GM19467 (cell line): ENCODE results near the gene PRKCD.
"Not testable (repeated sequence)": the region's sequence is repeated elsewhere in the genome, so short reads cannot be mapped to it uniquely, and the experiment has no call there.

Experiments used
- ATAC-seq: cut with Tn5 transposase; IDR thresholded peaks from one replicate; pipeline ENCODE4 v1.9.1; 2021; ENCODE audit warnings: mild to moderate bottlenecking, moderate library complexity; ENCODE audit not compliant: unreplicated experiment

The PRKCD gene

DNA sequence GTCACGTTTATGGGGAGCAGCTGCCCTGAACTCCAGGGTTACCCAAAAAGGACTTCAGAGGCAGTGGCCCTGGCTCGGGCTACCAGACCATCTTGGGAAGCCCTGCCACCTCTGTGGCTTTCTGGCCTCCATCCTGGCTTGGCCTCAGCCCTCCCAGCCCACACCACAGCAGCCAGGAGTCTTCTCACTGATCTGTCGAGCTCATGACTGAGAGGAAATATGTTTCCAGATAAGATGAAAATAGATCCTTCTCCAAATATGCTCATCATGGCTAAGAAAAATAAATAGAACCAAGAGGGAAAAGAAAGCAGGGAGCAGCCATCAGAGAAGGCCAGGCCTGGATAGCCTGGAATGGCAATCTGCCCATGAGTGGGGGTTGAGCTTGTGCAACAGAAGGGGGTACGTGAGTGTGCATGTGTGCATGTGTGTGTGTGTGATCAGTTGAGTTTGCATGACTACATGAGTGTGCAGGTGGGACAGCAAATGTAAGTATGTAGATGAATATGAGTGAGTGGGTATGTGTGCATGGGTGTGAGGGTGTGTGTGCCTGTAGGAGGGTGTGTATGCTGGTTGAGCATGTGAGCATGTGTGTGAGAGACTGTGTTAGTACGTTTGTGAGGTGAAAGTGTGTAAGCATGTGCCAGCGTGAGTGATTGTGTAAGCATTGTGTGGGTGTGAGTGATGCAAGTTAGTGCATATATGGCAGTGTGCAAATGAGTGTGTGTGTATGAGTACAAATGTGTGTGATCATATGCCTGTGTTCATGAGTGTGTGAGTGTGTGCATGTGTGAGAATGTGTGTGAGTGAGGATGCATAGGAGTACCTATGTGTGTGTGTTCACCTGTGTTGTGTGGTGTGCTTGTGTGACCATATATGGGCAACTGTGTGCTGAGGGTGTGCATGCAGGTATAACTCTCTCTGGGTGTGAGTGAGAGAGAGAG lies 20.8 kb upstream of the PRKCD start:
- no peak for ATAC-seq

DNA sequence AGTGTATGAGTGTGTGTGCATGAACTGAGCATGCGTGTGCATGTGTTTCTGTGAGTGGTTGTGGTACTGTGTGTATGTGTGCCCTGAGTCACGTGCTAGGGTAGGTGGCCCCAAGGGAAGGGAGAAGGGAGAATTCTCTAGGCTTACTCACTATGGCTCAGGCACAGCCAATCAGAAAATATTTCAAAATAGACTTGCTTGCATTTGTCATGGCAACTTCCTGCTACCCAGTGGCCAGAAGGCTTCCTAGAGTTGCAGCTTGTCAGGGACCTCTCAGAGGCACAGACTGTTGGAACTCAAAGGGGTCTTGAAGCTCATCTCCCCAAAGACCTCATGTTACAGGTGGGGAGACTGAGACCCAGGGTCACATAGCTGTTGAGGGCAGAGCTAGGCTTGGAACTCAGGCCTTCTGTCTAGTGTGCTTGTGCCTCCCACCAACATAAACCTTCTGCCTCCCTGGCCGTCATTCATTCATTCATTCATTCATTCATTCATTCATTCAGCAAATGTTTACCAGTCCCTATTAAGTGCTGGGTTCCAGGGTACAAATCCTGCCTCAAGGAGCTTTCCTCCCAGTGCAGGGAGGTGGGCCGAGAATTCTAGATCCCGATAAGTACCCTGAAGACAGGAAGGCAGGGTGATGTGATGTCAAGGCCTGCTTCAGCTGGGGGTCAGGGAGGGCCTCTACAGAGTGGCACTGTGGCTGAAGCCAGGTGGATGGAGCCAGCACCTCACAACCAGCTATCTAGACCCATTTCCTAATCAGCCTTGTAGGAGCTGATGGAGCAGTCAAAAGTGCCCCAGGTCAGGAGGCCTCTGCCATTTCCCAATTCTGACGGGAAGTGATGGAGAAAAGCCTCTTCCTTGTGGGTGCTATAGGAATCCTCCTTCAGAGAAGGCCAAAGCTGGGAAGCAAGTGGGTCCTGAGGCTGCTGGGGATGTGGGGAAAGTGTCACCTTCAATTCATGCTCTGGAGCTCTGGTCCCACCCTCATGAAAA lies 19.9 kb upstream of the PRKCD start:
- ATAC-seq = no peak

DNA sequence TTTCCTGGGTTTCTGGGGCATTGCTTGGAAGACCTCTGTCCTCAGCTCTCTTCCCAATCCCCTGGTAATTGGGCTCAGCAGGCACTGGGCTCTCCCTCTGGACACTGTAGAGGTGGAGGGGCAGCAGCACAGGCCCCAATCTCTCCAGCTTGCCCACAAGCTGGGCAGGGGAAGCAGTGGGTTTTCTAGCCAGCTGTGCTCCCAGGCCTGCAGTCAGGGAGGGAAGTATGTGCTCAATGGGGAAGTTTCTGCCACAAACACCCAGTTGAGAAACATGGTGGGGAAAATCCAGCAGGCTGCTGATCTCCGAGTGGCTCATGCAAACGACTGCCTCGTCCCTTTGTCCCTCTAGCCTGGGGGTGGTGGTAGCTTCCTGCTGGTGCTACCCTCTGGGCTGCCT lies 18.0 kb upstream of the PRKCD start:
- ATAC-seq = no peak

DNA sequence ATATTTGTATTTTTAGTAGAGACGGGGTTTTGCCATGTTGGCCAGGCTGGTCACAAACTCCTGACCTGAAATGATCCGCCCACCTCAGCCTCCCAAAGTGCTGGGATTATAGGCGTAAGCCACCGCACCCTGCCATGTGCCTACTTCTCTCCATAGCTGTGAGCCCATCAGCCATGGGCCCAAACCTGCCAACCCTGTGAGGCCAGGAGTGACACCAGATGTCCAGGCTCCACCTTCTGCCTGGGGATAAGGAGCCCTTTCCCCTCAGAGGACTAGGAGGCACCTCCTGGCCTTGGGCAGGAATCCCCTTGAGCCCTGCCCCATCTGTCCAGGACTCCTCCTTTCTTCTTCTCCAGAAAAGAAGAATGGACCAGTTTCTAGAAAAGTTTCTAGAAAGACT lies 16.6 kb upstream of the PRKCD start:
- no peak for ATAC-seq

DNA sequence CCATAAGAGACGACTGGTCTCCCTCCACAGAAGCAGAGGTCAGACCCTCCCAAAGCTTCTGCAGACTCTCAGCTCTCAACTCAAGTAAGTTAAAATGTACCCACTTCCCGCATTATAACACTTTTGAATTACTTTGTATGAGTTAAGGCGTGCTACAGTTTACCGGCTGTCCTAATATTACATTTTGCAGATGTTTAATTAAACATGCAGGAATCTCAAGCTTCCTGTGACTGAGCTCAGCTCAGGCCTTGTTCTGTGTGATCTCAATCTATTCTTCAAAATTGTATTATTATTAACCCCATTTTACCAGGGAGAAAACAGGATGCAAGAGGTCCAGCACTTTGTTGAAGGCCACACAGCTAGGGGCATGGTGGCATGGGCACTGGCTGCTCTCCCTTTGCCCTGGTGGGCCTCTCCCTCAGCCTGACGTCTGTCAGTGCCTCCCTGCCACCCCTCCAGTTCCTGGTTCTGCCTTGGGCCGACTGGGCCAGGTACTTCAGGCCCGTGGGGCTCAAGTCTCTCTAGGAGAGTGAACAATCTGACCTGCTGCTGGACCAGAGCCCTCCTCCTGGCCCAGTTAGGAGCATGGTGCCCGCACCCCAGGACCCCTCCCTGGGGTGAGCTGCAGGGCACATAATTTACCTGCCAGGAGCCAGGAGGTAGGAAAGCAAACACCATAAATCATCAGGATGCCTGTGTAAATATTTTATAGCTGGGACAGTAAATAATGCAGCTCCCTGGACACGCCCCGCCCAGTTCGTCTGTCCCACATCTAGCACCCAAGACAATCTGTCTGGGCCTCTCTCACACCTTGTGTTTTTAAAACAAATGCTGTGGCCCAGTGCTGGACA lies 15.9 kb upstream of the PRKCD start:
- ATAC-seq = no peak

DNA sequence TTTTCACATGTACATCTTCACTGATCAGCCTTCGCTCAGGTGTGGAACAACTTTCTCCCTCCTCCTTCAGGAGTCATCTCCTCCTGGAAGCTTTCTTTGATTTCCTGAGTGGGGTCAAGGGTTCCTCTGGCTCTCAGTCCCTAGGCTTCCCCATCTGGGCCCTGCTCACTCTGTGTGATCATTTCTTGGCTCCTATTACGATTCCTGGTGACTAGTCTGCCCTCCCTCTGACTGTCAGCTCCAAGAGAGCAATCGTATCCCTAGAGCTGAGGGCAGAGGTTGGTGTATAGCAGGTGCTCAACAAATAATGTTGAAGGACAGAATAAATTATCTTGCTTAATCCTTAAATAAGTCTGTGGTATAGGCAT lies 15.3 kb upstream of the PRKCD start:
- no peak for ATAC-seq

DNA sequence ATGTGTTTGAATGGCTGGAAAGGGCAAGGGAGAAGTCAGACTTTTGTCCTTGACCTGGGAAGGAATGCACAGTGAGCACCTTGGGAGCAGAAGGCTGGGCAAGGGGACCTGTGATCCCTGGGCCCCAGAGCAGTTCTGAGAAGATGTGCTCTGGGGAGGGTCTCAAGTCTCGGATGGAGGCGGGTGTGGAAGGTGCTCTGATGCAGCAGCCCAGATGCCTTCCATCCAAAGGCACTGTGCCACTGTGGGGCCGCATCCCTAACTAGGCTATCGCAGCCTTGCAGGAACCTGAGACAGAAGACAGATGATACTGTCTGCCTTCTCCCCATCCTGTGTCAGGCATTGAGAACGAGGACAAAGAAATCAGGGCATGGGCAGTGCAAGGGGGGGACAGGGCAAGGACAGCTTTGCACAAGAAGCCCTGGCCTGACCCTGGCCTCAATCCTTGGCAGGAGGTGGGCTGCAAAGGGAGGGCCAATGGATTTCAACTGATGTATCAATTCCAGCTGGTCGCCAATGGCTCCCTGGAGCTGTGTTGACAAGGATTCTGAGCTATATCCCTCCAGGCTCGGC lies 14.6 kb upstream of the PRKCD start:
- no peak for ATAC-seq

DNA sequence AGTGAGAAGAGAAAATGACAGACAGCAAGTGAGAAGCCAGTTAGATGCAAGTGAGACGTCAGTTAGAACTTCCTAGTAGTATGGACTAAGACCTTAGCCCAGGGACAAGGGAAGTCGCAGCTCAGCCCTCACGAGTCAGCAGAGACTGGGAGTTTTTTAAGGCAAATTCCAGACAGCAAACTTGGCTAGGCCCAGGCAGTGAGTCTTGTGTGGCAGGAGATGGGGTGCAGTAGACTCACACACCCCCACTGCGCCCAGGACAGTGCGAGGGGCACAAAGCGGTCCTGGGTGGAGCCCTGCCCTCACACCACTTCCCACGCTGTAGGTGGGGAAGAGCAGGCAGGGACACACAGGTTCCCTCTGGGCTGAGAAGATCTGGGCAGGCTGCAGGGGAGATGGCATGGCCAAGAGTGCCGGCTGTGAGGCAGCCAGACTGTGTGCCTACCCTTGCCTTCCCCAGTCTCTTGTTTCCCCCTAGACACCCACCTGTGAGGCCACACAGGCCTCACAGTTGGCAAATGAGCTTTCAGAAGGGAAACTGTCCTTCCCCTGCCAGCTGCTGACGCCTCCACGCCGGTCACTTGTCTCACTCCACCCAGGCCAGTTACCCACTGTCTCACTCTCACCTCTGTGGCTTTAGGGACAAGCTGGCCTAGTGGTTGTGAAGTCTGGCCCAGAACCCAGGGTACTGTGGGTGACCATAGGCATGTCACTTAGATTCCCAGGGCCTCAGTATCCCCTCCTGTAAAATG lies 13.7 kb upstream of the PRKCD start:
- ATAC-seq = no peak

DNA sequence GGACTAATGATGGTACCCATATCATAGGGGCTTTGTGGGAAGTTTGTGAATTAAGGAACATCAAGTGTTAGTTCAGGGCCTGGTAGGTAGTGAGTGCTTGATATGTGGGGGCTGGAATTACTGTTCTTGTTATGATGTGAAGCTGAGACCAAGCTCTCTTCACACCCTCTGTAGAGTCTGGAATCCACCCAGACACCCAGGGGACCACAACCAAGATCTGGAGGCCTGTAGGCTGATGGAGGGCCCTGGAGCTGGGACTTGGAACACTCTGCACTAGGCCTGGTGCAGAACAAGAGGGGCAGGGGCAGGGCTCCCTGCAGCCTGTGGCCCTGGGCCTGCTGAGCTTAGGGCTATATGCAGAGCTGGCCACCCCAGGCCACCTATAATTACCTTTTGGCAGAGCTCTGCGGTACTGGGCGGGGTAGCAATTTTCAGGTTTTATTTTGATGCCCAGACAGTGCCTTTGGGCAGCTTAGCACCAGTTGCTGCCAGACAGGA lies 13.1 kb upstream of the PRKCD start:
- ATAC-seq = no peak

DNA sequence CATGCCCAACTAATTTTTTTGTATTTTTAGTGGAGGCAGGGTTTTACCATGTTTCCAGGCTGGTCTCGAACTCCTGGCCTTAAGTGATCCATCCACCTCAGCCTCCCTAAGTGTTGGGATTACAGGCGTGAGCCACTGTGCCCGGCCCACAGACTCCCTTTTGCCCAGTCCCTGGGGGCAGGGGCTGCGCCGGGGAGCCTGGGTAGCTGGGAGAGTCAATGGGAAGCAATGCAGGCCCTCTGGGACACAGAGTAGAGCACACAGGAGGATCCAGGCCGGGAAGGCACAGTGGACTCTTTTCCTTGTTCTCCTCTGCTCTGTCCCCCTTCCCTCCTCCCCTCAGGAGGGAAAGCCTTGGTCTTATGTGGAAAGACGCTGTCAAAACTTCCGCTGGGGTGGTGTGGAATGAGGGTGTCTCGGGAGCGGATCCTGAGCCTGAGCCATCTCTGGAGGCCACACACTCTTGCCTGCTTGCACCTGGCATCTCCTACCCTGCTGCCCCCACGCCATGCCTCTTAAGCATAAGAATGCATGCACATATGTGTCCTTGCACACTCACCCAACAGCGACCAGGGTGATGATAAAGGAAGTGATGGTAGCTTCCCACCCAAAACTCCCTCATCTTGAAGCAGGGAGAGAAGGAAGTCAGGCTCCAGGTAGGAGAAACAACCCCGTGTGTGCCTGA lies 11.9 kb upstream of the PRKCD start:
- ATAC-seq = no peak

DNA sequence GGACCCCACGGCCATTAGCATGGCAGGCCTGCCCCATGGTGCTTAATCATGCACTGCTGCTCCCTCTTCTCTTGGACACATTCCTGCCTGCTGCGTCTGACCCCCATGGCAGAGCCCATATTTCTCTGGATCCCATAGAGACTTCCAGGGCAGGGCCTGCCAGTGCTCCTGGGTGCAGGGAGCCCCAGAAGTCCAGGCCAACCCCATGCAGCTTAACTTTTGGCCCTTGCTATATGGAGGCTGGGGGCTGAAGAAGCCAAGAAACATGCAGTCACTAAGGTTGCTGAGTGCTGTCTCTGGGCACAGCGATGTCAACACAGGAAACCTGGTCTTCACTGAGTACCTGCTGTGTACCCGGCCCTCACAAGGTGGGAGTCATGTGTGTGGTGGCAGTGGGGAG lies 11.3 kb upstream of the PRKCD start:
- ATAC-seq = no peak

DNA sequence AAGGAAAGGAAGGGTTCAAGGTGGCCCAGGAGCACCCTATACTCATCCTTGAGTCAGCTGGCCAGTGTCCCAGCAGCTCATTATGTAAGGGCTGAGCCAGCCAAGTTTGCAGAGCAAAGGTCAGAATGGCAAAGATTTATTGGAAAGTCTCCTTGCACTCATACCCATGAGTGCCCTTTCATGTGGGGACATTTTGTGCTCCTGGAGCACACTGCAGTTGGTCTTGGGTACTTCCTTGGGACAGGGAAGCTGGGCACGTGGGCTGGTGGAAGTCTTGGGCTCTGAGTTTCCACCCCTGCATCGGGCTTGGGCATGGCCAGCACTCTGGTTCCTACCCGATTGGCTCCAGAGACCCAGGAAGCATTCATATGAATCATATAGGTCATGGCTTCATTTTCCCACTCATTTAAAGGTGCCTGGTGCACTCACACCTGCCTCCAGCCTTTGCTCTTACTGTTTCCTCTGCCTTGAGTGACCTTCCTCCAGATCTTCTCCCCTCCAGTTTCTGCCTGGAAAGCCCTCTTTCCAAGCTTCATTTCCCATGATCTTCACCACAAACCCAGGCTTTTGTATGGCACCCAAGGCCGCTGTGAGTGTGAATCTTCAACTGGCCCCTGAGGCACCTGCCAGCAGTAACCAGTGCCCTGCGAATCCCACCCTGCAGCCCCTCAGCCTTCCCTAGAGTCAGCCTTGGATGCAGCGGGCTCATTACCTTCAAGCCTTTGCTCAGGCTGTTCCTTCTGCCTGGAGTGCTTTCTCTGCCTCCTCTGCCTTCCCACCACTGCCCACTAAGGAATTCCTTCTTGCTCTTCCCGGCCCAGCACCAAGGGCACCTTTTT lies 10.5 kb upstream of the PRKCD start:
- no peak for ATAC-seq

DNA sequence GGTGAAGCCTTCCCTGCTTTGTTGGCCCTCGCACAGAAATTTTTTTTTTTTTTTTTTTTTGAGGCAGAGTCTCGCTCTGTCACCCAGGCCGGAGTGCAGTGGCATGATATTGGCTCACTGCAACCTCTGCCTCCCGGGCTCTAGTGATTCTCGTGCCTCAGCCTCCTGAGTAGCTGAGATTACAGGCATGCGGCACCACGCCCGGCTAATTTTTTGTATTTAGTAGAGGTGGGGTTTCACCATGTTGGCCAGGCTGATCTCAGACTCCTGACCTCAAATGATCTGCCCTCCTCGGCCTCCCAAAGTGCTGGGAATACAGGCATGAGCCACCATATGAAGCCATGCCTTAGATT lies 9.9 kb upstream of the PRKCD start:
- ATAC-seq = not testable (repeated sequence)

DNA sequence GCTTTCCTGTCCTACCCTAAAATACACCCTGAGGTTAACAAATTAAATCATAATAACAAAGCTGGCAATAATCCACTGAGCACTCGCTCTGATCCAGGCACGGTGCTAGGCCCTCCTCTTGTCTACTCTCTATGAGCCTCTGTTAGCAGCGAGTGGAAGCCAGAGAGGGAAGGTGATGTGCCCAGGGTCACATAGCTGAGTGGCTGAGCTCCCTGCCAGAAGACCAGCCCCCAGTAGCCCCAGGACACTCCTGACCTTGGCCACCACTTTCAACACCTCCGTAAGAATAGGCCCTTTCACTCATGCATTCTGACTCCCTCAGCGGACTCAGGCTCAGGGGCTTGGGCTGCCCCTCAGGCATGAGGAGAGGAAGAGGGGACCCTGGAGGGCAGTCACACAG lies 9.5 kb upstream of the PRKCD start:
- ATAC-seq = no peak

DNA sequence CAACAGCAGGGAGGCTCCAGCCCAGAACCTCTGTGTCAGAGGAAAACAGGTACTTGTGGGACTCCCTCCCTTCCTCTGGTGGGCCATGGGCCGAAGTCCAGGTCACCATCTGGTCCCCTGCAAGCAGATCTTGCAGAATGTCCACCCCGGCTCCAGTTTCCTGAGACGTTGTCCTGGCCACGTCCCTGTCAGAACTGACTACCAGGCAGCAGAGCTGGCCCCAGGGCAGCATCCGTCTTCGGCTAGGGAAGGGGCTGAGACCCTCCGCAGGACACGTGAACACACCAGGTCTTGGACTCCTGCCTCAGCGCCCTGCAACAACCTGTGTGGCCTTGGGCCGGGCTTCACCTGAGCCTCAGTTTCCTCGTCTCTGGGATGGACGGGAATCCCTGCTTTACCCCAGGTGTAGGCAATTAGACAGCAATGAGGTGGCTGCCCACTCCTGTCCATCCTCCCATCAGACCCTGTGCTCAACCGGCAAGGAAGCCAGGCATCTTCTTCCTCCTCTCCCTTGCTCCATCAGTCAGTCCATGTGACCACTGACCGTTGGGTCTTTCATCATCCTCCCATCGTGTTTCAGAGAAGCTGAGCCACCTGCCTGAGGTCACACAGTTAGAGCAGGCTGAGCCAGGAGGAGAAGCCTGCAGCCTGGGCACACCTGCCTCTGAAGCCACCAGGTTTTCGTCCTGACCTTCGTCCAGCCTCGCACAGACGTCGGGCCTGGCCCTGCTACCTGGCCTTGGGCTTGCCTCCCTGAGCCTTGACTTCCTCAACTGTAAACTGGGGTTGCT lies 8.9 kb upstream of the PRKCD start:
- ATAC-seq = no peak

DNA sequence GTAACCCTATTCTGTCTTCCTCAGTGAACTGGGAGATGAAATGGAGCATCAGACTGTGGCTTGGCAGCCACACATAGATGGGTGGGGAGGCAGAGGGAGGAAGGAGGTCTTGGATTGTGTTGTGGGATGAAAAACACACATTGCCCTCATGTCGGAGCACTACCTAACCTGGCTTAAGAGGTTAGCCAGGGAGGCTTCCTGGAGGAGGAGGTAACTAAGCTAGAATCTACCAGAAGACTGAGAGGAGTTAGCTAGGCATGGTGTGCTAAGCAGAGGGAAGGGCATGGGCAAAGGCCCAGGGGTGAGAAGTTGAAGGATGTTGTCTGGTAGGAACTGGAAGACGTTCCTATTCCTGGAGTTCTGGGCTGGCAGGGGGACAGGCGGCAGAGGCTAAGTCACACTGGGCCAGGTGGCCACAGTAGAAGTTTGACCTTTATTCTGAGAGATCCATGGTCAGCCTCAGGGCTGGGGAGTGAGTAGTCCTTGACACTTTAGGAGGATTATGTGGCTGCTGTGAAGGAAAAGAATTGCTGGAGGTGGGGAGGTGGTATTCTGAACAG lies 7.7 kb upstream of the PRKCD start:
- ATAC-seq = no peak

DNA sequence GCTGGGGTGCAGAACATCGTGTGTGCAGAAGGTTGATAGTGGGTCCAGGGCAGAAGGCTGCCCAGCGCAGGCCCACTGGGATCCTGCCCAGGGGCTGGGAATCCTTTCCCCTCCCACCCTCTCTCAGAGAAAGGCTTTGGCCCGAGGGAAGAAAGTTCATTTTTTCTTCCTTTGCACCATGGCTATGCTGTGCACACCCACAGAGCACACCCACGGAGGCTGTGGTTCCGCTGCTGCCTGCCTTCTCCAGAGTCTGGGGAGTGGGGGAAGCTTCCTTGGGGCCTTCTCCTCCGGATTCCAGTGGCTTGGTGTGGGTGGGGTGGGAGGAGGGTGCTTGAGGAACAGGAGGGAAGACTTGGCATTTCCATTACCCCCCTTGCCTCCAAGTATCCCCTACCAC lies 7.0 kb upstream of the PRKCD start:
- ATAC-seq = no peak
